Measurements from ENCODE around the gene EOGT.
A peak's percentile ranks its signal among the peaks of the same experiment; 100 is the strongest.

The EOGT gene

DNA sequence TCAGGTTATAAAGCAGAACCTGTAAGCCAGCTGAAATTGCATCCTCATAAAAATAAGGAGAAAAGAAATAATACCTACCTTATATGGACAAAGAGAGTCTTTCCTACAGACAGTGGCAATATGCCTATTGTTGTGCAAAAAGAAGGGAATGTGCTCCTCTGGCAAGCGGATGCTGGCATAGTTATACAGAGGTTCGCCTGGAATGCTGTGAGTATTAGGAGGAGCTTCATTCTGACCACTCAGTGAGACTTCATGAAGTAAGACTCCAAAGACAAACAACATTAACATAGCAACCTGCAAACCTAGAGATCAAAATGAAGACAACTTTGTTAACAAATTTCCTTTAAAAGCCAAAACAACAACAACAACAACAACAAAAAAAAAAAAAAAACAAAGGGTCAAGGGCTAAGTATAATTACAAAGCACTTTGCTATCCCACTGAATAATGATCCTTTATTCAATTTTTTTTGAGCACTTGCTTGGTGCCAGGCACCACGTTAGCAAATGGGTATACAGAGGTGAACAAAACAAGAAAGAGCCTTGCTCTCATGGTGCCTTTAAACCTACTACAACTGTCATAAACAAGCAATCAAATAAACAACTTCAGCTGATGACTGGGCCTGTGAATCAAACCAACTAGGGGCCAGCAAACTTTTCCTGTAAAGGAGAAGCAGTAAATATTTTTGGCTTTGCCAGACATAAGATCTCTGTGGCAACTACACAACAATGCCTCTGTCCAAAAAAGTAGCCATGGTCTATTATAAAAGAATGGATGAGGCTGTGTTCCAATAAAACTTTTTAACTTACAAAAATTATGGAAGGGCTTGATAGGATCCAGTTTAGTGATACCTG is 3.7 kb downstream of the EOGT start:
- DNase-seq = peak in 1 of 56 donors; percentile 10

DNA sequence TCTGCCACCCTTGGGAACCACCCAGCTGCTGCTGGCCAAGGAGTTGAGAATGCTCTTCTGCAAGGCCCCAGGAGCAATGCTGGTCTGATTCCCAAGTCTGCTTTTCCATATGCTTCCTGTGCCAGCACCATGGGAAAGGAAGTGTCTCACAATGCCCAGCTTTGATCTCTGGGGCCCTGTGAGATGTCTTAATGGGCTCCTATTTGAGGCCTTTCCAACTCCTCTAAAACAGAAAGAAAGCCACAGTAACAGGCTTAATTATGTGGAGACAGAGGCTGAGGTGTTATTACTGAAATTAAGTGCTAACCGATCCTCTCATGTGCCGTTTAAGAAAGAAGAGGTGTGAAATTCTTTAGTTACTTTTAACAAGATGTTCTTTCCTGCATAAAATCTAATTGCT is 4.5 kb downstream of the EOGT start:
- DNase-seq = peak in 1 of 56 donors; percentile 2

DNA sequence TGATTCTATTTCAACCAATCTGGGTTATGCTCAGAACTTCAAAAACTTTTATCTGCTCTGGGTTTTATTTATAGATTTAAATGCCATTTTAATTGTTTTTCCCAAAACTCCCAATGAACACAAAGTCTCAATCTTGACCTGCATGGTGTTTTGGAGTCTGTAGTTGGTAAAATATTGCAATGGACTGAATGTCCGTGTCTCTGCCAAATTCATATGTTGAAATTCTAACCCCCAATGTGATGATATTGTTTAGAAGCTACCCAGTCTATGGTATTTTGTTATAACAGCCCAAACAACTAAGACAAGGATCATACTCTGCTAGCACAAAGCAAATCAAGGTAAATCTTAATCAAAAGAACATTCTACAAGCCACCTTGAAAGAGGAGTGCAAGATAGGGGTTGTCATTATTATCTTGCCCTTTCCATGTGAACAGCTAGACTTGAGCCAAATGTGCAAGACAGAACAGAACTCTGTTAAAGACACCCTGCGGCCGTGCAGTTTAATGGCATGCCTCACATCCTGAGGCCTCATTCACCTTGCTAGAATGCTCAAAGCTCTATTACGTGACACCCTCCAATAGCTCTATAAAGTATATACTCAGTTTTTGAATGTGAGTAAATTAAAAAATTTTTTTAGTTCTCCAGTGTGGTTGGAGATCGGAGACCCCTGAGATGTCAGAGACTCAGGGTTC is 7.5 kb downstream of the EOGT start:
- DNase-seq = no peak

DNA sequence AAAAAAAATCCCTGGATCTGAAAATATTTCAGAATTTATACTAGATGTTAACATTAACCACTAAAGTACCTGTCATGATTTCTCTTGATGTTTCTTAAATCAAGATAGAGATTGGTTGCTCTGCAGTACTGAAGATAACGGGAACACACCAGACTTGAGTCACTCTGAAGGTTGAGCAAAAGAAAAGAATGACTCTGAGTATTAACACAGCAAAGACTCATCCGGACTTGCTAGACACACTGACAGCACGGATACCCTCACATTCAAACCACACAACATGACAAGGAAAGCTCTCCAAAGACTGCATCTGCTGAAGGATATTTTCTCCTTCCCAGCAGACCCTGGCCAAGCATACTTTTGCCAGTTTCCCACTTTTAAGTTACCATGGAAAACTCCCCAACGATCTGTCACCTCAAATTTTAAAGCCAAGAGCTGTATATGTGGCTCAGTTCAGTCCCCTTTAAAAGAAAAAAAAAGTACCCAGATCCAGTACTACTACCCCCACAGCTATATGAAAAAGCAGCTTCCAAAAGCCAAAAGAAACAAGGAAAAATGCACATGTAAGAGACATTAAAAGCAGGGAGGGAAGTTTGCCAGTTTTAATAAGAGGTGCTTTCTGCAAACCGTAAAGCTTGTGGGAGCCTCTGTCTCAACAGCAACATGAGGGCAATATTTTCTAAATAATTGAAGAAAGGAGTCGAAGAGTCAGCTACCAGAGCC is 8.3 kb downstream of the EOGT start:
- DNase-seq = no peak

DNA sequence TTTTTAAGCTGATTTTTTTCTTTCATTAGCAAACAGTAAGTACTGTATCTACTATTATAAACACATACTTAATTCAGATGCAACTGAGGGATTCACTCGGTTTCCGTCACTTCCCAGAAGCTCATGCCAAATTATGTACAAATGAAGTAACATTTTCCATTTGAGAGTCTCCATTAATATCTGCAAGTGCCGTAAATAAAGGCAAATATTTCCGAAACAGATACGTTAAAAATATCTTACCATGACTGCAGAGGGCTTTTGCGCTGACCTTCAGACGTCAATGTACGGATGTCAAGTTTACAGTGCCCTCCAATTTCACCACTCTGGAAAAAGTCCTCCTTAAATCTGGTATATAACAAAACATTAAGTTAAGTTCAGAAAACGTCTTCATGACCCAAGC is 9.3 kb downstream of the EOGT start:
- no peak for DNase-seq

DNA sequence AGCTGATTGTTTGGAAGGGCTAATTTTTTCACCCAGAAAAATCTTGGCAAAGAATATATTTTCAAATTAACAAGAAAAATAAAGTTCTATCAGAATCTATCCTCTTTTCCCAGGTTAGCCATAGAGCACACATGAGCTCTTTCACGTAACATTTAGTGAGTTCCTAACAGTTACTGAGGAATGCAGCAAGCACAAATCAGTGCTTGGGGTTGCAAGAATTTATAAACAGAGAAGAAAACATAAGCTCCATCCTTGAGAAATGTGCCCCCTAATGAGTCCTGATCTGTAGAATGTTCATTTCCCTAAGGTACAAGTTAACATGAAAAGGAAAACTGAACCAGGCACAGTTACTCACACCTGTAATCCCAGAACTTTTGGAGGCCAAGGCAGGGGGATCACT is 13.9 kb downstream of the EOGT start:
- no peak for DNase-seq

DNA sequence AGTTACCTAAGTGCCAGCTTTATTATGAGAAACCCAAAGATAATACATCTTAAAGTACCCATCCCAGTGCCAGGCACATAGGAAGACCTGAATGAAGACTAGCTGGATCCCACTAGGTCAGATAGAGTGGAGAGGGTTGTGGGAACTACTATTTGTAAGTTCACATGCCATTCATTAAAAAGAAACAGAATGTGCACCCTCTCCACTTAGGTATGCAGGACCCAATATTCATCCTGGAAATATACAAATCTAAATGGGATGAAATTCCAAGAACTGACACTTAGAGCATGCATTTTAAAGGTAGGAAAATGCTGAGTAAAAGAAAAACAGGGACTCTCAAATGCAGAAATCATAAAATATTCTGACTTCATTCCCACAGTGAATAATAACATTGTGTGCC is 14.3 kb downstream of the EOGT start:
- DNase-seq = no peak

DNA sequence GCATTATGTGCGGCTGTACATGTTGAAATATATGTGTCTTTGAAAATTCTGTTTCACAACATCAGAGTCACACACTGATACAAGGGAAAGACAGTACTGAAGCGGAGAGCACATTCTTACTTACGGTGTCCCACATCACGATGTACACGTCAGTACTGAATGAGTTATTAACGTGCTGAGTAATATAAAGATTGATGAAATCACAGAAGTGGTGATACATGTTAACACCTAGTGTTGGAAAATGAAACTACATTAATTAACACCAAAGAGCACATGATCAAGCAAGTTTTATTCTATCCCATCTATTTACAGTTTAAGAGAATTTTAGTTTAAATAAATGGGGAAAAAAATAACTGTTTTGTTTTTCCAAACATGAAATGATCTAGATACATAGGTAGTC is 15.6 kb downstream of the EOGT start:
- no peak for DNase-seq

DNA sequence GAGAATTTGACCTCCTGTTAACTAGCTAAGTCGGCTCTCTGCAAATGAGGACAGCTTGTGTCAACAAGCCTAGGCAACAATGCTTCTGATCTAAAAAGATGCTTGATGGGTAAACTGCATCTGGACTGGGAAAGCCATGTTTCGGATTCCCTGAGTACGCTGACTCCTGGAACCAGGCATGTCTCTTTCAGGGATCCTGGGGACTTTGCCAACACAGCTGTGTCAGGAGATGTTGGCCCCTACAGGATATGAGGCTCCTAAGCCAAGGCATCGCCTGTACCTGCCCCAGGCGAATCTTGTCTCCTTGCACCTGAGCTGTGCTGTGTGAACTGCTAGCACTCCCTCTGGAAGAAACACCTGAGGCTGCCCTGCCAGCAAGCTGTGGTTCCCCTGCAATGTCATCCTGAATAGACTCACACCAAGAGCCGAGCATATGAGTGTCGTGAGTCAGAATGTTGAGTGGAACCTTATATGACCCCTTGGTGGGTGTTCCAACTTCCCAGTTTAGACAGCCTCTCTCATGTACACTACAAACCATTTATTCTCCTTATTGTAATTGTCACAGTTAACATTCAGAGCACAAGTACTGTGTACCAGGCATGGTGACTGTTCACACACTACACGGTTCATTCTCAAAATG is 17.0 kb downstream of the EOGT start:
- no peak for DNase-seq

DNA sequence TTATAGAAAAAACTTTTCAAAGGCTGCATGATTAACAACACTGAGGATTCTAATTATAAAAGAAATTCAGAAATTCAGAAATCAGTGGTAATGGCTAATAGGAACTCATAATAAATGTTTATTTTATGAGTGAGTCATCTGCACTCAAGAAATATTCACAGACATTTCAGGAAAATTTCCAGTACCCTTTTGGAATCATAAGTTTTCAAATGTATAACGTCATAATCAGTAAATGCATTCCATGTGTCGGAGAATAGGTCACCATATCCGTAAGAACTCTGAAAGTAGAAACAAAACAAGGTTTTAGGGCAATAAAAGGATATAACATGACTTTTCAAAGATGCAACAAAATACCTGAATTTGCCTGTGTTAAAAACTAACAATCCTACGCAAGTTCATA is 24.7 kb downstream of the EOGT start:
- no peak for DNase-seq

DNA sequence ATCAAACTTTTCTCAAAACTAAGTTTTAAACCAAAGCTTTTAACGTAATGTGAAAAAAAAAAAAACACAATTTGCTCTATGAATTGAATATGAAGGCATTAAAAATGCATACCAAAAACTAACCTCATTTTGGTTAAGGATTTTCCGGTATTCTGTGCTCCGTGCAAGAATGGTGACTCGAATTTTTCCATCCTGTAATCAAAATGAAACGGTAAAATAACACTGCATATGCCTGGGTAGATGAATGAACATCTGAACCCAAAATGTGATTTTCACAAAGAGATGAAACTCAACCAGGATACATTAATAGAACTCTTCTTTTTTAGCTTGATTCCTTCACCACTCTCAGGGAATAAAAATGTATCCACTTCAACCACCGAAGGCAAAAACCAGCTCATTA is 26.2 kb downstream of the EOGT start:
- no peak for DNase-seq

DNA sequence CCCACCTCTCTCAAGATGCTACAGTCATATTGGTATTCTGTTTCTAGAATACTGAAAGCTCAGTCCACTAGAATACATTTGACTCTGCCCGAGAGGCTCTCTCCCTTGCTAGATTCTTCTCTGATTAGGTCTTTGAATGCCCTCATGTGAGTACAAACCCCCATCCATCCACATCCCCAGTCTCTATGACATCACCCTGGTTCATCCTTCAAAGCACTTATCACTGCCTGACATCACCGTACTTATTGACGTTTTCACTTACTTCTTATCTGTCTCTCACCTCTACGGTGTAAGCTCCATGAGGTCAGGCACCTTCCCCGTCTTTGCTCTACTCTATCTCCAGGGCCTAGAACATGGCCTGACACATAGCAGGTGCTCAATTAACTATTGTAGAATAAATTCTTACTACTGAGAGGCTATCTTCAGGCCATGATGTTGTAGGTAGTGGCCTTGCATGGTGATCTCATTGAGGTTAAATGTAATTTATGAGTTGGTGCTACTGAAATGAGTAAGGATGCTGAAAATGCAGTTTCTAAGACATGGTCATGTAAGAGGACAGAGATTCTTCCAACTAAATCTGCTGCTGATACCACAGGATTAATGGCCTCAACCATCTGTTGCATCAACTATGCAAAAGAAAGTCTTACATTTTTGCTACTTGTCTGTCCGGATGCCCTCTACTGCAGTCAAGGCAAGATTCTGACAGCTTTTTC is 26.8 kb downstream of the EOGT start:
- no peak for DNase-seq

DNA sequence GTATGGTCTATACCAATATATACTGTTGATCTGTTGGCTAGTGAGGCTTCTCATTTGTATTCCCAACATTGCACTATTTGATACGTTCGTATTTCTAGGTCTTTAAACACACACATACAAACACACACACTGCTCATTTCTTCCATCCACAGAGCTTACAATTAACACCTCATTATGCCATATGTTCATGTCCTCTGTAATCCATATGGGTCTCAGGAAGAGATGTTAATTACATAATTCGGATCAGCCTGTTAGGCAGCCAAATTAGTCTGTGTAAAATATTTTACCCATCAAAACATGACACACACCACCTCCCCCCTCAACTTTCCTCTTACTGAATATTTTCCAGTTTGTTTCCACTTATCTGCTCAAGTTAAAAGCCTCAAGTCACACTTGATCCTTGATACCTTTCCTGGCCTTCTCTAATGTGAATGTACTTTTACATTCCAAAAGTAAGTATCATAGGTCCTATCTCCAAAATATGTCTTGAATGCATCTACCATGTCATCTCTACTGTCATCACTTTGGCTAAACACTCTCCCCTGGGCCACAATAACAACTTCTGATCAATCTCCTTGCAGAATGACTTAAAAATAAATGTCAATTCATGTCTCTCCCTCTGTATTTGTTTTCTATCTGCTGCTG is 28.2 kb downstream of the EOGT start:
- no peak for DNase-seq

DNA sequence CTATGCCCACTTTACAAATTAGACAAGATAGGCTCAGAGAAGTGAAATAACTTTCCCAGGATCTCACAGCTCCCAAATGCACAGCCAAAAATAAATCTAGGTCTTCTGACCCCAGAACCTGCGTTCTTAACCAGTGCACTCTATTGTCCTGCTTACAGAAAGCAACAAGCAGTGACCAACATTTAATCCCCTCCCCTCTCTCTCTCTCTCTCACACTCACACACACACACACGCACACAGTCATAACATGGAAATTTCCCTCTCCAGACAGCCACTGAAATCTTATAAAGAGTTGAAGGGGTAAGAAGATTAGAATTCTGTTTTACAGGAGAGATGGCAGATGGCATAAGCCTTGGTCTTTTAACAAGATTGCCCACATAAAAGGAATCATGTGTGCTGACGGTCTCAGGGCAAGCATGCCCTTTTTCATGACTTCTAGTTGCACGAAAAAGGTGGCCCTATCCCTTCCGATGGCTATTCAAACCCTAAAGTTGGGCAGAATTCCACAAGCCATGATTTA is 29.4 kb downstream of the EOGT start:
- no peak for DNase-seq

DNA sequence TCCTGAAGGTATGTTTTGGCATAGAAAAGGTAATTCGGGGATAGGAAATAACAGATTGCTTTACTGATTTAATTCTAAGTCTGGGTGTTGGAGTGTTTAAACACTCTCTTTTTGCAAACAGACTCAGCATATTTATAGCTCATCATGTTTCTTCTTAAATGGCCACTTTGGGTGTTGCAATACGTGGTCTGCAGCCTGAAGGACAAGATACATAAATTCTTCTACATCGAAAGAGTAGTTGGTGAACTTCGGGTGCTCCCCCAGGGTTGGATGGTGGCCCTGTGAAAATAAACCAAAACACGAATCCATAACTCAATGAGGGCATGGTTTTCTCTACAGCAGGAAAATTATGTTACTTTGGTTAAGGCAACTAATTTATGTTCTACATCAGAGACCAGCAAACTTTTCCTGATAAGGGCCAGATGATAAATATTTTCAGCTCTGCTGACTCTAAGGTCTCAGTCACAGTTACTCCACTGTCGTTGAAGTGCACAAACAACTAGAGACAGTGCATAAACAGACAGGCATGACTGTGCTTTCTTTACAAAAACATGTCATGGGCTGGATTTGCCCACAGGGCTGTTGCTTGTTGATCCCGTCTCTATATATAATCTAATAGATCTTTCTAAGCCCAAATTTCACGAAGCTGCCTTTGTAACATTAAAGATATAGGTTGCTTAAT is 35.9 kb downstream of the EOGT start:
- DNase-seq = no peak

DNA sequence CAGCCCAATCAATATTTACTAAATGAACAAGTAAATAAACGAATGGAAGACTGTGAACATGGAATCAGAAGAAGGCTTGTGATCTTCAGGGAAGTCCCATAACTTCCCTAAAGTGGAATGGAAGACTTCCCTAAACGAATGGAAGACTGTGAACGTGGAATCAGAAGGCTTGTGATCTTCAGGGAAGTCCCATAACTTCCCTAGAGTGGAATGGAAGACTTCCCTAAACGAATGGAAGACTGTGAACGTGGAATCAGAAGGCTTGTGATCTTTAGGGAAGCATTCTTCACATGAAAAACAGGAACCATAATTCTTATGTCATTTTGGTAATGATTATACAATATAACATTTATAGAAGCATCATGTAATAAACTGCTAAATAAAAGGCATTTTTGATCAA is 38.8 kb downstream of the EOGT start:
- no peak for DNase-seq

DNA sequence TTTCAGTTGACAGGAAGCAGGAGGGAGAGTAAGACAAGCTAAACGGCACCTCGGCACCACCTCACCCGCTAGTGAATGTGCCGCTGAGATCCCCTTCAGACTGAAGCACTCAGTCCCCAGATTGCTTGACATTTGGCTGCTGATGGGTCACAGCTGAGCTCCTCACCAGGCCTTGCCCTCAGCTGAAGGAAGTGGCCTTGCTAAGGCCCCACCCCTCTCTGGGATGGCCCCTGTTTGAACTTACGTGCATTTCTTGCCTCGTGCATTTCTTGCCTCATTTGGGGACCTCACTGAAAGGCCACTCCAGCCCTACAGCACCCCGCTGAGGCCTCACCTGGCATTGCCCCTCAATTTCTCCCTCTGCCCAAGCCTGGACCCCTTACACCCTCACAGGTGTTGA is 39.8 kb downstream of the EOGT start:
- DNase-seq = no peak

DNA sequence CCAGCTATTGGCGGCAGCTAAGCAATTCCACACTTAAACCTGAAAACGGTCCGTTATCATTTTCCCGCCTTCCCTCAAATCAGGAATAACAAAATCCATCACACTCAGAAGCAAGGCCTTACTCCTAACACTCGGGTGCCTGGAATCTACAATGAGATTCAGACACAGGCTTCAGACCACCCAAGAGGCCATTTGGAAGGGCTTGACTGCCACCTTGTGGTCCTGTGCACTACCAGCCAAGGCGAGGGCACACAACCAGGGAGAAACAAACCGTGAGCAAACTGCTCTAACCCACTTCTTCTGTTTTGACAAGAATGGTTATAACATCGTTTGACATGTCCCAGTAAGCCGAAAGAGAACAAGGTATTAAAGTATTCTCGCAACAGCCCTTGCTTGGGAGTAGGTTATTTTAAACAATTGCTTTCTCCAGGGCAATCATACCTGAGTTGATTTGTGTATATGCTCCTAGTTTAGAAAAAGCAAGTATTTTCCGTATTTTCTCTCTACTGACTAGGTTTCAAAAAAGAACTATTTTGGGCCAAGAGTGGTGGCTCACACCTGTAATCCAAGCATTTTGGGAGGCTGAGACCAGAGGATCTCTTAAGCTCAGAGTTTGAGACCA is 41.0 kb downstream of the EOGT start:
- DNase-seq = peak in 54 of 56 donors; percentile 4 to 81 (median 46)

DNA sequence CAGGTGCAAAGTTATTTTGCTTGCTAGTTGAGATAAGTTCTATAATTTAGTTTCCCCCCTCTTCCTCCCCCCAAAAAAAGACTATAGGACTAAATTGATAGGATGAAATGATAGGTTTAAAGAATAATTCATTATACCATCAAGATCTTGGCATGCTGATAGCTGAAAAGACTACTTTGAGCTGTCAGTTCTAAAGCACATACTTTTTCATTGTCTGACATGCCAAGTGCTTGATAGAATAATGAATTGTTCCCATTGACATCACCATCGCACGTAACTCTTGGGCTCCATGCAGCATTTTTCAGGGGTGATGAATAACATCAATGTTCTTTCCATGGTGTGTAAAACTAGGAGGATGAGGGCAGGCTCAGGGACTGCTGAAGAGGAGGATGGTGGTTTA is 48.8 kb downstream of the EOGT start:
- DNase-seq = no peak

All from amygdala (tissue), 56 donors.